Measurements from ENCODE around the gene COL6A5.

- TF ChIP-seq, protein P1, sequence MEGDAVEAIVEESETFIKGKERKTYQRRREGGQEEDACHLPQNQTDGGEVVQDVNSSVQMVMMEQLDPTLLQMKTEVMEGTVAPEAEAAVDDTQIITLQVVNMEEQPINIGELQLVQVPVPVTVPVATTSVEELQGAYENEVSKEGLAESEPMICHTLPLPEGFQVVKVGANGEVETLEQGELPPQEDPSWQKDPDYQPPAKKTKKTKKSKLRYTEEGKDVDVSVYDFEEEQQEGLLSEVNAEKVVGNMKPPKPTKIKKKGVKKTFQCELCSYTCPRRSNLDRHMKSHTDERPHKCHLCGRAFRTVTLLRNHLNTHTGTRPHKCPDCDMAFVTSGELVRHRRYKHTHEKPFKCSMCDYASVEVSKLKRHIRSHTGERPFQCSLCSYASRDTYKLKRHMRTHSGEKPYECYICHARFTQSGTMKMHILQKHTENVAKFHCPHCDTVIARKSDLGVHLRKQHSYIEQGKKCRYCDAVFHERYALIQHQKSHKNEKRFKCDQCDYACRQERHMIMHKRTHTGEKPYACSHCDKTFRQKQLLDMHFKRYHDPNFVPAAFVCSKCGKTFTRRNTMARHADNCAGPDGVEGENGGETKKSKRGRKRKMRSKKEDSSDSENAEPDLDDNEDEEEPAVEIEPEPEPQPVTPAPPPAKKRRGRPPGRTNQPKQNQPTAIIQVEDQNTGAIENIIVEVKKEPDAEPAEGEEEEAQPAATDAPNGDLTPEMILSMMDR (conservative IDR thresholded peaks at IDR 0.05 in 1 of 2, IDR thresholded peaks at IDR 0.05 in 1 of 2; ENCODE audit: low read depth in 1 of 2, low read length in 2 of 2): no peak
- TF ChIP-seq EZH2 (IDR thresholded peaks at IDR 0.05; ENCODE audit: low read length, missing control alignments): no peak
Observed at GRCh38 chr3:130411320-130411719, 65.8 kb downstream of the COL6A5 start.
